Activated CD4-positive, alpha-beta T cell treated with anti-CD3 and anti-CD28 coated beads, Interleukin-2, amount 50 U/mL, for 16 hours (primary cell): ENCODE results near the gene ATP9B.
"Not testable (repeated sequence)": the region's sequence is repeated elsewhere in the genome, so short reads cannot be mapped to it uniquely, and the experiment has no call there.

ENCODE experiments used
- DNase-seq: peaks from one replicate; pipeline ENCODE4 v3.0.0-alpha.2; 2020

ATP9B gene

GRCh38 chr18:79299272-79299671, 230.1 kb downstream of the ATP9B start:
- no peak for DNase-seq

GRCh38 chr18:79299711-79300110, 230.5 kb downstream of the ATP9B start:
- DNase-seq, result no peak

DNA sequence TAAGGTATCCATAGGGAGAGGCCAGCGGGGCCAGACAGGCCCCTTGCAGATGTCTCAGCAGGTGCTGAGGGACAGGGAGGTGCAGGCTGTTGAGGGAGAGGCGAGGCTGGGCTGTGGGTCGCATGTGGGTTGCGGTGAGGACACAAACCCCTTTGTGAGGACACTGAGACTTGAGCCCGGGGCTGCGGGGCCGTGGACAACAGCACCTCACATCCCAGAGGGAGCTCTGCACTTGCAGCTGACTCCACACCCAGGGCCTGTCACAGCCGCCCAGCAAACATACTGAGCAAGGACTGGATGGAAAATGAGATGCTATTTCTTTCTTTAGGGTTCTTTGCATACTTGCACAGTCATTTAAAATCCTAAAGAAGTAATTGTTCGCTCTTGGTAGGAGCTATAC, 231.2 kb downstream of the ATP9B start:
- no peak for DNase-seq

GRCh38 chr18:79302120-79302519, 232.9 kb downstream of the ATP9B start:
- no peak for DNase-seq

DNA sequence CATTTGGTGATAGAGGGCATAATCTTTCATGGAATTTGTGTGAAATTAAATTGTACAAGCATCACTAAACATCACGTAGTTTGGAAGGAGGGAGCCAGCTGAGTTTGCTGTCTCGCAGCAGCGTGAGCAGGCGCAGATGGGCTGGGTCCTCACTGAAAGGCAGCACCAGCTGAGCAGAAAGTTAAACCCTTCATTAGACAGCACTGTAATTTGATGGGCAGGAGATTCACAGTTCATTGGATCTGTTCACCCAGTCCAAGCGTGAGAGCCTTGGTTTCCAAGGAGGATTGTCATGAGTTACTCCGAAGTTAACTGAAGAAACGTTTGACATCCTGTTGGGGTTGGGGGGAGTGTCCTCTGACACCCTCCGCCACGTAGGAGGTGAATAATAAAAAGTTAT, 236.7 kb downstream of the ATP9B start:
- no peak for DNase-seq

DNA sequence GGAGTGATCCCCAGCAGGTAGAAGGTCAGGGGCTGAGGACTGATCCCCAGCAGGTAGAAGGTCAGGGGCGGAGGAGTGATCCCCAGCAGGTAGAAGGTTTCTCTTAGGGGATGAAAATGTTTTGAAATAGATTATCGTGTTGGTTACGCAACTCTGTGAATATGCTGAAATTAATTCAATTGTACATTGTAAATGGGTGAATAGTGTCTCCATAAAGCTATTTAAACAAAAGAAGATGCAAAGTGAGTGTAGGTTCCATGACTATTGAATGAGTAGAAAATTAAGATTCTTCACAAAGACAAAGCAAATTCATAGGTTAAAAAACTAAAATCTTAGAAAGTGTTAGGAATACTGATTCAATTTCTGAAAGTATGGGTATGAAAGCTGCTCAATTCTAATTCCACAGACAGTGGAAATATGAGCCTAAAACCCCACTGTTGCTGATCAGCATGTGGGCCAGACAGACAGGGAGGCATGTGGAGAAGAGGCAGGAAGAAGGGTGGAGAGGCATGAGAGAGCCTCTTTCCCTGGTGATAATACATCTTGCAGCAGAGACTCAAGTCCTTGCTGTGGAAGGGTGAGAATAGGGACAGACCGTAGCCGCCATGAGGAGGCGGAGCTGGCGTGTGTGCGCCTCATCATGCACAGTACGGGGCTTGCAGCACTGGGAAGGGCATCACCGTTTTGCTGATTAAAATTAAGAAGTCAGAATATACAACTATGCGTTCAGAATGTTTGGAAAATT, 240.6 kb downstream of the ATP9B start:
- DNase-seq, result no peak

GRCh38 chr18:79314838-79315388, 245.7 kb downstream of the ATP9B start:
- no peak for DNase-seq

DNA sequence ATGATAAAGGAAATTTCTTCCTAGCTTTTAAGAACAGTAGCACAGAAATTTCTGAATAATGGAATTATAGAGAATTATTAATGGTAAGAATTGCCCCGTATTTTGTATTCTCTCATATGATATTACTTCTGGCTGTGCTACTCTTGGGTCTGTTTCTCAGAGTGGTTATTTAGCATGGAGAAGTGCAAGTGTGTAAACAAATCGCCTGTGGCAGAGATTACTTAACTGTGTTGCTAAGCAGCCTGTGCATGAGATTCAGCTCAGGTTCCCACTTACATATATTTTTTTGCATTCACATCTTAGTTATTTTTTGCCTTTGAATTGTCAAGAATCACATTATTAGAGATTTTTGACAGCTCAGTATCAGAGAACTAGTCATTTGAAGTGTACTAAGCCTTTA, 246.4 kb downstream of the ATP9B start:
- DNase-seq, result no peak

DNA sequence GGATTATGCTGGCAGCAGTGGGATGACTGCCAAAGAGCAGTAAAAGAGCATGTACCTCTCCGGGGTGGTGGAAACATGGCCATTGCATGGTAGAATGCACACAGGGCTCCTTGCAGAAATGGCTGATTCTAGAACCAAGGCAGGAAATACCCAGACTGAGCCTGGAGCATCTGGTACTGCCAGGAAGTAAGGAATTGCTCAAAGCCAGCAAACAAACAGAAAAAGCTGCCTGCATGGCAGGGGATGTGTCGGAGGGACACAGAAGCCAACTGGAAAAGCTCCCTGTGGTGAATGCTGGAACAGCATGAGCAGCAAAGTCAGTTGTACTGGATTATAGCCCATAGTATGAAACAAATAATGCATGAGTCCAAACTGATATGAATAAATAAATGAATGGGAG, 248.5 kb downstream of the ATP9B start:
- DNase-seq, result no peak

- no peak for DNase-seq
Measured at GRCh38 chr18:79318142-79318673, 249.0 kb downstream of the ATP9B start.

GRCh38 chr18:79320216-79320850, 251.1 kb downstream of the ATP9B start:
- DNase-seq, result no peak

GRCh38 chr18:79321625-79322405, 252.6 kb downstream of the ATP9B start:
- DNase-seq, result no peak

DNA sequence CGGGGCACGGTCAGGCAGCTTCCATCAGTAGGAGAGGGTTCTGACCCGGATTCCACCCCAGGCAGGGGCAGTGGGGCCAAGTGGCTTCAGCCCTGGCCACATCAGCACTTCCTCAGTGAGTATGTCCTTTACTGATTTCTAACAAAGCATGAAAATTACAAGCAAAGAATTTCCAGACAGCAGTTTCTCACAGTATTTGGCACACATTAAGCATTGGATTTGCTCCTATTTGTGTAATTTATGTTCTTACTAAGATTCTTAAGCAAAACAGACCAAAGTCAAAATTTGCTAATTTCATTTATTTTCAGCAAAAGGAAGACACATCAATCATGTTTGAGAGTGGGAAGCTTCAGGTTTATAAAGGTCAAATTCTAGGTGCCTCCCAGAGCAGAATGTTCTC, 253.2 kb downstream of the ATP9B start:
- DNase-seq, result no peak

GRCh38 chr18:79323471-79323870, 254.3 kb downstream of the ATP9B start:
- DNase-seq, result no peak

DNA sequence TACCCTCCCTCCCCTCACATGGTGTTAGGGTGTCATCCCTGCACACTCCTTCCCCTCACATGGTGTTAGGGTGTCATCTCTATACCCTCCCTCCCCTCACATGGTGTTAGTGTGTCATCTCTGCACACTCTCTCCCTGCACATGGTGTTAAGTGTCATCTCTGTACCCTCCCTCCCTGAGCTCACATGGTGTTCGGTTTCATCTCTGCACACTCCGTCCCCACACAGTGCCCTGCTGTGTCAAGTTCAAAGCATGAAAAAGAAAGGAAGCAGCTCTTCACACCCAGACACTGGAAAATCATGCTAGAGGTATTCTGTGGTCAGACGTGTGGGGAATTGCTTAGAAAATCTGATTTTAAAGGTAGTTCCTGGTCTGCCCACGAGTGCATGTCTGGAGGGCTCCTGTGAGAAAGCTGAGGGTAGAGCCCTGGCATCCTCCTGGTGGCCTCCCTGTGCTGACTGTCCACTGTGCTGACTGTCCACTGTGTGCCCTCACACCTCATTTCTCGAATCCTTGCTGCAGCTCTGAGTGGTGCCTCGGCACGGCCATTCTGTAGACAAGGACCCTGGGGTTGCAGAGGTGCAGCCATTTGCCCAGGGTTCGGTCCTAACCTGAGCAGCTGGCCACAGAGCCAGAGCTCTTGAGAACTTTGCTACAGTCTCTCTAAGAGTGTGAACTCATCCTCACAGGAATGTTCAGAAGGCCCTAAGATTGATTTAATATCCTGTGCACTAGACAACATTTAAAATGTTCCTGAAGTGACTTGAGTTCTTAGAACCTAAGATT, 257.4 kb downstream of the ATP9B start:
- DNase-seq, result no peak

DNA sequence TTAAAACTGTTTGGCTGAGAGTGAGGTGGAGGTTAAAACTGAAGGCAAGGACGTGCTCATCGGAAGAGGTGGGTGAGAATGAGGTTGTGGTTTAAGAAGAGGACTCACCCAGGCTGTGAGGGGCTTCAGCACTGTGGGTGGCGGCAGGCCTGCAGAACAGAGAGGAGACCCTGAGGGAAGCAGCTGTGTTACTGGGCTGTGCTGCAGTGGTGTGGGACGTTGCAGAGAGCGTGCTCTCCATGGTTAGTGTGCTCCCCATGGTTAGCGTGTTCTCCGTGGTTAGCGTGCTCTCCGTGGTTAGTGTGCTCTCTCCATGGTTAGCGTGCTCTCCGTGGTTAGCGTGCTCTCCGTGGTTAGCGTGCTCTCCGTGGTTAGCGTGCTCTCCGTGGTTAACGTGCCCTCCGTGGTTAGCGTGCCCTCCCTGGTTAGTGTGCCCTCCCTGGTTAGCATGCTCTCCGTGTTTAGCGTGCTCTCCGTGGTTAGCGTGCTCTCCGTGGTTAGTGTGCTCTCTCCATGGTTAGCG, 258.1 kb downstream of the ATP9B start:
- no peak for DNase-seq

GRCh38 chr18:79327915-79328314, 258.7 kb downstream of the ATP9B start:
- not testable (repeated sequence) for DNase-seq

DNA sequence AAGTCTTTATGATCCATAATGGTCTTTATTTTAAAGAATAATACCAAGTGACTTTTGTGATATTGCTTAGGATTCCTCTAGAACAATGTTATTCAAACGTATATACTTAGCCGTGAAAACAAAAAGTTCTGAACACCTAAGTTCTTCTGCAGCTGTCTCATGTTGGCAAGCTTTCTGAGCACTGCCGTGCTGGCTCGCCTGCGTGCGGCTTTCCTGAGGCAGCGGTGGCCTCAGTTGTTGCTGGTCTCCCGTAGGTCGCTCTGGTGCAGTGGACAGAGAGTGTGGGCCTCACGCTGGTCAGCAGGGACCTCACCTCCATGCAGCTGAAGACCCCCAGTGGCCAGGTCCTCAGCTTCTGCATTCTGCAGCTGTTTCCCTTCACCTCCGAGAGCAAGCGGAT, 259.7 kb downstream of the ATP9B start:
- DNase-seq, result no peak

DNA sequence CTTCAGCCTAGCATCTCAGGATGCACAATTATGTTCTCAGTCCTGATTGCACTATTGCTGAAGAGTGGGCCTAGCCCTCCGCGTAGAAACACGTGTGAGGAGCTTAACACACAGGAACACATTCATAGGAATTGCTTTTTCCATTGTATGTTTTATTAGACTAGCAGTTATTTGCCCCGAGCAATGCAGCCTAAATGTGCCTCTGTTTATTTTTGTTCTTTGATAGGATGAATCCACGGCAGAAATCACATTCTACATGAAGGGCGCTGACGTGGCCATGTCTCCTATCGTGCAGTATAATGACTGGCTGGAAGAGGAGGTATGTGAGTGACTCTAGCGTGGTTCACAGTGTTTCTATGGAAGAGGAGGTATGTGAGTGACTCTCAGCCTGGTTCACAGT, 260.6 kb downstream of the ATP9B start:
- no peak for DNase-seq

DNA sequence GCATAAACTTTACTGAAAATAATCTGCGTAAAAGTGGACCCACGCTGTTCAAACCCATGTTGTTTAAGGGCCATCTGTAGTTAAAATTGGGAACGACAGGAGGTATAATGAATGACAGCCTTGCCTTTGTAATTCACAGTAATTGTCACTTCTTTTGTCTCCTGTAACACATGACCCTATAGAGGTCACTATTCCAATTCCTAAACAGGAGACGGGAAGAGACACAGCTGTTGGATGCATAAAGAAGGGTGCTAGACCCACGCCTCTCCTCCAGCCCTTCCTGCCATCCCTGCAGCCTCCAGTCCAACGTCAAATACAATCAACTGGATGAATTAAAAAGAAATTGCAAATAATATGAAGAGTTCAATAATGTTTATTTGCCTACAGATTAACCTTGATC, 263.5 kb downstream of the ATP9B start:
- no peak for DNase-seq

DNA sequence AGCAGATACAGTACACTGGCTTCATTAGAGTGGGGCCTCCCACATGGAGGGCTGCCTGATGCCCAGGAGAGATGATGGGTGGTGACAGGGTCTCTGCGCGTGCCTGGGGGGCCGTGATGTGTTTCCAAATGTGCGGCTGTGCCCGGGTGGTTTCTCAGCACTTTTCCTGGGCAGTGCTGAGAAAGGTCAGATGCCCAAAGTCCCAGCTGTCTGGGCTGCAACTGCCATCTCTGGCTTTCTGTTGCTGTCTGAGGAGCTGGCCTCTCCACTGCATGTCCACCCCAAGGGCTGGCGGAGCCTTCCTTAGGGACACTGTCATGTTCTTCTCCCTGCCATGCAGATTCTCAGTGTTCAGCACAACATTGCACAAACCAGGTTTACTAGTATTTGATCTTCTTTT, 263.9 kb downstream of the ATP9B start:
- DNase-seq, result no peak

- no peak for DNase-seq
Measured at GRCh38 chr18:79334496-79335233, 265.5 kb downstream of the ATP9B start.
